Liver (tissue), 9 donors: ENCODE measurements around the gene BICRA. TPM values are rescaled to one million over a fixed set of nuclear protein-coding genes. Genes with fewer than 3 reads are reported as not detected.
"Not testable (repeated sequence)": the region's sequence is repeated elsewhere in the genome, so short reads cannot be mapped to it uniquely, and the experiment has no call there.

Experiments used
- DNase-seq: peaks from one replicate; pipeline ENCODE4 v3.0.0-alpha.2; 2017; ENCODE audit warnings: low spot score
- H3K27ac ChIP-seq, 2 donors: one replicate each; pipeline ENCODE4 v1.7.0; 2013; ENCODE audit warnings: inconsistent platforms in 2 of 2, low read length in 2 of 2, control low read depth in 1 of 2, low read depth in 1 of 2, mild to moderate bottlenecking in 1 of 2
- H3K27me3 ChIP-seq, 4 donors: one replicate each; pipeline versions ENCODE4 v1.6.1 to v1.7.0; 2013; ENCODE audit warnings: low read length in 3 of 4, inconsistent platforms in 1 of 4, mild to moderate bottlenecking in 1 of 4, moderate library complexity in 1 of 4; ENCODE audit not compliant: control insufficient read depth in 4 of 4, insufficient read depth in 4 of 4
- H3K36me3 ChIP-seq, 4 donors: one replicate each; pipeline versions ENCODE4 v1.6.1 to v1.7.0; 2013; ENCODE audit warnings: low read length in 3 of 4, mild to moderate bottlenecking in 3 of 4, low read depth in 1 of 4, moderate library complexity in 1 of 4; ENCODE audit not compliant: control insufficient read depth in 4 of 4, insufficient read depth in 3 of 4
- H3K4me1 ChIP-seq, 4 donors: one replicate each; pipeline versions ENCODE4 v1.6.1 to v1.7.0; 2013; ENCODE audit warnings: low read length in 3 of 4, mild to moderate bottlenecking in 3 of 4, moderate library complexity in 1 of 4; ENCODE audit not compliant: control insufficient read depth in 4 of 4, insufficient read depth in 4 of 4
- H3K4me3 ChIP-seq, 3 donors: one replicate each; pipeline versions ENCODE4 v1.6.1 to v1.7.0; 2013; ENCODE audit warnings: low read length in 3 of 3, control low read depth in 1 of 3, low read depth in 1 of 3, mild to moderate bottlenecking in 1 of 3
- H3K9ac ChIP-seq, 2 donors: one replicate each; pipeline ENCODE4 v1.7.0; 2013; ENCODE audit warnings: low read length in 2 of 2, mild to moderate bottlenecking in 2 of 2, moderate library complexity in 2 of 2, control low read depth in 1 of 2, low read depth in 1 of 2
- H3K9me3 ChIP-seq, 4 donors: one replicate each; pipeline versions ENCODE4 v1.6.1 to v1.7.0; 2013; ENCODE audit warnings: low read length in 3 of 4; ENCODE audit not compliant: control insufficient read depth in 4 of 4
- EGR1 ChIP-seq, 2 donors: IDR thresholded peaks; 2 replicates each; pipeline ENCODE4 v1.6.1; 2016 to 2018; ENCODE audit warnings: antibody characterized with exemption in 2 of 2, low read depth in 2 of 2
- FOXA1 ChIP-seq: IDR thresholded peaks from 2 replicates; pipeline ENCODE4 v1.6.1; 2016; ENCODE audit warnings: antibody characterized with exemption
- FOXA2 ChIP-seq: IDR thresholded peaks from 2 replicates; pipeline ENCODE4 v1.6.1; 2016; ENCODE audit warnings: antibody characterized with exemption
- GABPA ChIP-seq, 2 donors: IDR thresholded peaks in 1 of 2; conservative IDR thresholded peaks in 1 of 2; 2 replicates each; pipeline ENCODE4 v1.6.1; 2016; ENCODE audit warnings: antibody characterized with exemption in 2 of 2, mild to moderate bottlenecking in 1 of 2, moderate library complexity in 1 of 2
- HNF4A ChIP-seq, 2 donors: conservative IDR thresholded peaks; 2 replicates each; pipeline ENCODE4 v1.6.1; 2016; ENCODE audit warnings: antibody characterized with exemption in 2 of 2, mild to moderate bottlenecking in 2 of 2
- HNF4G ChIP-seq: IDR thresholded peaks from 2 replicates; pipeline ENCODE4 v1.6.1; 2016; ENCODE audit warnings: antibody characterized with exemption
- JUND ChIP-seq, 2 donors: IDR thresholded peaks; 2 replicates each; pipeline ENCODE4 v1.6.1; 2016; ENCODE audit warnings: antibody characterized with exemption in 2 of 2
- NR2F2 ChIP-seq: IDR thresholded peaks from 2 replicates; pipeline ENCODE4 v1.6.1; 2016; ENCODE audit warnings: antibody characterized with exemption
- RAD21 ChIP-seq, 2 donors: IDR thresholded peaks; 2 replicates each; pipeline ENCODE4 v1.6.1; 2016; ENCODE audit warnings: antibody characterized with exemption in 2 of 2, mild to moderate bottlenecking in 2 of 2
- RXRA ChIP-seq, 2 donors: IDR thresholded peaks; 2 replicates each; pipeline ENCODE4 v1.6.1; 2017 to 2018; ENCODE audit warnings: antibody characterized with exemption in 2 of 2, mild to moderate bottlenecking in 1 of 2
- SP1 ChIP-seq: IDR thresholded peaks from 2 replicates; pipeline ENCODE4 v1.6.1; 2018; ENCODE audit warnings: antibody characterized with exemption, mild to moderate bottlenecking
- TAF1 ChIP-seq: conservative IDR thresholded peaks from 2 replicates; pipeline ENCODE4 v1.6.1; 2016; ENCODE audit warnings: antibody characterized with exemption, mild to moderate bottlenecking
- YY1 ChIP-seq: IDR thresholded peaks from 2 replicates; pipeline ENCODE4 v1.6.1; 2016; ENCODE audit warnings: antibody characterized with exemption, mild to moderate bottlenecking
- WGBS: extraction: QIAGEN DNeasy Blood & Tissue Kit; methylation state at CpG from one replicate; pipeline ENCODE4 v1.1.7; 2013; 5-methylcytosine and 5-hydroxymethylcytosine counted together
- polyA plus RNA-seq, 2 donors: library from polyadenylated mRNA; stranded (reverse) in 1 of 2; unstranded in 1 of 2; fragments of 200-250 nt in 1 of 2; fragments of >200 nt in 1 of 2; fragmentation: Nextera tagmentation in 1 of 2; extraction: Ambion mirVana in 1 of 2; gene quantifications; one replicate each; pipeline versions ENCODE4 v1.2.1 to v1.2.3, GENCODE V29; 2013 to 2015
- total RNA-seq, 2 donors: library from RNA; depleted of rRNA; stranded (reverse); fragments of >200 nt; gene quantifications; one replicate each; pipeline ENCODE4 v1.2.3, GENCODE V29; 2014
- TF ChIP-seq, protein P1 (sequence below): IDR thresholded peaks from 2 replicates; pipeline ENCODE4 v1.6.1; 2016; ENCODE audit warnings: antibody characterized with exemption
- TF ChIP-seq, protein P2 (sequence below): IDR thresholded peaks from 2 replicates; pipeline ENCODE4 v1.6.1; 2016; ENCODE audit warnings: antibody characterized with exemption, mild to moderate bottlenecking
- TF ChIP-seq, protein P3 (sequence below): IDR thresholded peaks from 2 replicates; pipeline ENCODE4 v1.6.1; 2016; ENCODE audit warnings: antibody characterized with exemption
- TF ChIP-seq, protein P4 (sequence below): IDR thresholded peaks from 2 replicates; pipeline ENCODE4 v1.6.1; 2016; ENCODE audit warnings: antibody characterized with exemption
- TF ChIP-seq, protein P5 (sequence below): fragments of 150-350 bp; IDR thresholded peaks from 2 replicates; pipeline ENCODE4 v1.5.1; 2017; ENCODE audit warnings: improper control_type of control experiment, low read depth, low read length; ENCODE audit not compliant: missing input control
- donor health status: healthy.
- donor health status: healthy.
- donor health status: healthy.
- donor health status: healthy.
- donor health status: healthy.

BICRA gene
- total and polyA plus RNA-seq, 4 donors = 0.63 to 8.9 (median 3.0) TPM

DNA sequence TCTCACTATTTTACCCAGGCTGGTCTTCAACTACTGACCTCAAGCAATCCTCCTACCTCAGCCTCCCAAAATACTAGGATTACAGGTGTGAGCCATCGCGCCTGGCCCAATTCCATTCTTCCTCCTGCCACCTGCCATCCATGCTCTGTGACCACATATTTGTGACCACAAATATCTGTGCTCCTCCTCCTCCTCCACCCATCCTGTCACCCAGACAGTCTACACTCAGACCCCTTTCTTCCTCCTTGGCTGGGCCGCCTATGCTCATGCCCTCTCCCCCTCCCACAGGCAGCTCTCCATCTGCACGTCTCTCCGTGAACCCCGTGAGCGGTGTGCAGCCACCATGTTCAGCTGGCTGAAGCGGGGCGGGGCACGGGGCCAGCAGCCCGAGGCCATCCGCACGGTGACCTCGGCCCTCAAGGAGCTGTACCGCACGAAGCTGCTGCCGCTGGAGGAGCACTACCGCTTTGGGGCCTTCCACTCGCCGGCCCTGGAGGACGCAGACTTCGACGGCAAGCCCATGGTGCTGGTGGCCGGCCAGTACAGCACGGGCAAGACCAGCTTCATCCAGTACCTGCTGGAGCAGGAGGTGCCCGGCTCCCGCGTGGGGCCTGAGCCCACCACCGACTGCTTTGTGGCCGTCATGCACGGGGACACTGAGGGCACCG is 107.5 kb downstream of the BICRA start:
- Histone ChIP-seq H3K9ac (no peak overlapping the region), H3K27me3 (peaks cover 0 to 2% (median 0%) of the 10 kb centered on the region in 4 donors), H3K36me3 (peaks cover 0 to 3% (median 0%) of the 10 kb centered on the region in 4 donors), H3K27ac (peak overlapping the region in 1 of 2 donors; percentile 12), H3K4me1 (peaks cover 0 to 4% (median 3%) of the 10 kb centered on the region in 4 donors), H3K4me3 (no peak overlapping the region), H3K9me3 (no peaks in the 10 kb centered on the region)
- no peak for DNase-seq
- WGBS = 83% methylated on average over 32 of the region's 32 CpGs
- TF ChIP-seq GABPA (IDR thresholded peaks at IDR 0.05 in 1 of 2, conservative IDR thresholded peaks at IDR 0.05 in 1 of 2) = no peak
- no peak for TF ChIP-seq NR2F2
- no peak for TF ChIP-seq FOXA1
- TF ChIP-seq JUND (IDR thresholded peaks at IDR 0.05) = no peak
- TF ChIP-seq, protein P1, sequence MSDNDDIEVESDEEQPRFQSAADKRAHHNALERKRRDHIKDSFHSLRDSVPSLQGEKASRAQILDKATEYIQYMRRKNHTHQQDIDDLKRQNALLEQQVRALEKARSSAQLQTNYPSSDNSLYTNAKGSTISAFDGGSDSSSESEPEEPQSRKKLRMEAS = no peak
- TF ChIP-seq RXRA (IDR thresholded peaks at IDR 0.05) = no peak
- TF ChIP-seq SP1 = no peak
- no peak for TF ChIP-seq YY1
- TF ChIP-seq, protein P2, sequence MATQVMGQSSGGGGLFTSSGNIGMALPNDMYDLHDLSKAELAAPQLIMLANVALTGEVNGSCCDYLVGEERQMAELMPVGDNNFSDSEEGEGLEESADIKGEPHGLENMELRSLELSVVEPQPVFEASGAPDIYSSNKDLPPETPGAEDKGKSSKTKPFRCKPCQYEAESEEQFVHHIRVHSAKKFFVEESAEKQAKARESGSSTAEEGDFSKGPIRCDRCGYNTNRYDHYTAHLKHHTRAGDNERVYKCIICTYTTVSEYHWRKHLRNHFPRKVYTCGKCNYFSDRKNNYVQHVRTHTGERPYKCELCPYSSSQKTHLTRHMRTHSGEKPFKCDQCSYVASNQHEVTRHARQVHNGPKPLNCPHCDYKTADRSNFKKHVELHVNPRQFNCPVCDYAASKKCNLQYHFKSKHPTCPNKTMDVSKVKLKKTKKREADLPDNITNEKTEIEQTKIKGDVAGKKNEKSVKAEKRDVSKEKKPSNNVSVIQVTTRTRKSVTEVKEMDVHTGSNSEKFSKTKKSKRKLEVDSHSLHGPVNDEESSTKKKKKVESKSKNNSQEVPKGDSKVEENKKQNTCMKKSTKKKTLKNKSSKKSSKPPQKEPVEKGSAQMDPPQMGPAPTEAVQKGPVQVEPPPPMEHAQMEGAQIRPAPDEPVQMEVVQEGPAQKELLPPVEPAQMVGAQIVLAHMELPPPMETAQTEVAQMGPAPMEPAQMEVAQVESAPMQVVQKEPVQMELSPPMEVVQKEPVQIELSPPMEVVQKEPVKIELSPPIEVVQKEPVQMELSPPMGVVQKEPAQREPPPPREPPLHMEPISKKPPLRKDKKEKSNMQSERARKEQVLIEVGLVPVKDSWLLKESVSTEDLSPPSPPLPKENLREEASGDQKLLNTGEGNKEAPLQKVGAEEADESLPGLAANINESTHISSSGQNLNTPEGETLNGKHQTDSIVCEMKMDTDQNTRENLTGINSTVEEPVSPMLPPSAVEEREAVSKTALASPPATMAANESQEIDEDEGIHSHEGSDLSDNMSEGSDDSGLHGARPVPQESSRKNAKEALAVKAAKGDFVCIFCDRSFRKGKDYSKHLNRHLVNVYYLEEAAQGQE = no peak
- TF ChIP-seq, protein P3, sequence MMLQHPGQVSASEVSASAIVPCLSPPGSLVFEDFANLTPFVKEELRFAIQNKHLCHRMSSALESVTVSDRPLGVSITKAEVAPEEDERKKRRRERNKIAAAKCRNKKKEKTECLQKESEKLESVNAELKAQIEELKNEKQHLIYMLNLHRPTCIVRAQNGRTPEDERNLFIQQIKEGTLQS = no peak
- TF ChIP-seq, protein P4, sequence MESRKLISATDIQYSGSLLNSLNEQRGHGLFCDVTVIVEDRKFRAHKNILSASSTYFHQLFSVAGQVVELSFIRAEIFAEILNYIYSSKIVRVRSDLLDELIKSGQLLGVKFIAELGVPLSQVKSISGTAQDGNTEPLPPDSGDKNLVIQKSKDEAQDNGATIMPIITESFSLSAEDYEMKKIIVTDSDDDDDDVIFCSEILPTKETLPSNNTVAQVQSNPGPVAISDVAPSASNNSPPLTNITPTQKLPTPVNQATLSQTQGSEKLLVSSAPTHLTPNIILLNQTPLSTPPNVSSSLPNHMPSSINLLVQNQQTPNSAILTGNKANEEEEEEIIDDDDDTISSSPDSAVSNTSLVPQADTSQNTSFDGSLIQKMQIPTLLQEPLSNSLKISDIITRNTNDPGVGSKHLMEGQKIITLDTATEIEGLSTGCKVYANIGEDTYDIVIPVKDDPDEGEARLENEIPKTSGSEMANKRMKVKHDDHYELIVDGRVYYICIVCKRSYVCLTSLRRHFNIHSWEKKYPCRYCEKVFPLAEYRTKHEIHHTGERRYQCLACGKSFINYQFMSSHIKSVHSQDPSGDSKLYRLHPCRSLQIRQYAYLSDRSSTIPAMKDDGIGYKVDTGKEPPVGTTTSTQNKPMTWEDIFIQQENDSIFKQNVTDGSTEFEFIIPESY = no peak
- no peak for TF ChIP-seq EGR1 (IDR thresholded peaks at IDR 0.05; ENCODE audit: low read depth in 2 of 2)
- TF ChIP-seq FOXA2 = no peak
- TF ChIP-seq TAF1 = no peak
- TF ChIP-seq, protein P5, sequence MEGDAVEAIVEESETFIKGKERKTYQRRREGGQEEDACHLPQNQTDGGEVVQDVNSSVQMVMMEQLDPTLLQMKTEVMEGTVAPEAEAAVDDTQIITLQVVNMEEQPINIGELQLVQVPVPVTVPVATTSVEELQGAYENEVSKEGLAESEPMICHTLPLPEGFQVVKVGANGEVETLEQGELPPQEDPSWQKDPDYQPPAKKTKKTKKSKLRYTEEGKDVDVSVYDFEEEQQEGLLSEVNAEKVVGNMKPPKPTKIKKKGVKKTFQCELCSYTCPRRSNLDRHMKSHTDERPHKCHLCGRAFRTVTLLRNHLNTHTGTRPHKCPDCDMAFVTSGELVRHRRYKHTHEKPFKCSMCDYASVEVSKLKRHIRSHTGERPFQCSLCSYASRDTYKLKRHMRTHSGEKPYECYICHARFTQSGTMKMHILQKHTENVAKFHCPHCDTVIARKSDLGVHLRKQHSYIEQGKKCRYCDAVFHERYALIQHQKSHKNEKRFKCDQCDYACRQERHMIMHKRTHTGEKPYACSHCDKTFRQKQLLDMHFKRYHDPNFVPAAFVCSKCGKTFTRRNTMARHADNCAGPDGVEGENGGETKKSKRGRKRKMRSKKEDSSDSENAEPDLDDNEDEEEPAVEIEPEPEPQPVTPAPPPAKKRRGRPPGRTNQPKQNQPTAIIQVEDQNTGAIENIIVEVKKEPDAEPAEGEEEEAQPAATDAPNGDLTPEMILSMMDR = no peak
- no peak for TF ChIP-seq RAD21 (IDR thresholded peaks at IDR 0.05)
- TF ChIP-seq HNF4A (conservative IDR thresholded peaks at IDR 0.05) = no peak
- no peak for TF ChIP-seq HNF4G

DNA sequence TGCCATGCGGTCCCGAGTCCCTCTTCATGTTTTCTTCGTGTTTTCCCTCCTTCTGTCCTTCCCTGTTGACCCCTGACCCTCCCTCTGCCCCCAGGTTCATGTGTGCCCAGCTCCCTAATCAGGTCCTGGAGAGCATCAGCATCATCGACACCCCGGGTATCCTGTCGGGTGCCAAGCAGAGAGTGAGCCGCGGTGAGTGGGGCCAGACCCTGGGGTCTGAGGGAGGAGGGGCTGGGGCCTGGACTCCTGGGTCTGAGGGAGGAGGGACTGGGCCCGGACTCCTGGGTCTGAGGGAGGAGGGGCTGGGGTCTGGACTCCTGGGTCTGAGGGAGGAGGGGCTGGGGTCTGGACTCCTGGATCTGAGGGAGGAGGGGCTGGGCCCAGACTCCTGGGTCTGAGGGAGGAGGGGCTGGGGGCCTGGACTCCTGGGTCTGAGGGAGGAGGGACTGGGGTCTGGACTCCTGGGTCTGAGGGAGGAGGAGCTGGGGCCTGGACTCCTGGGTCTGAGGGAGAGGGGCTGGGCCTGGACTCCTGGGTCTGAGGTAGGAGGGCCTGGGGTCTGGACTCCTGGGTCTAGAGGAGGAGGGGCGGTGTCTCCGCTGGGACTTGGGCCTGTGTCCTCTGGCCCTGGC is 109.6 kb downstream of the BICRA start:
- H3K27me3 ChIP-seq, H3K4me1 ChIP-seq, H3K36me3 ChIP-seq, H3K4me3 ChIP-seq, H3K9ac ChIP-seq, DNase-seq, H3K9me3 ChIP-seq: not testable (repeated sequence)
- peak overlapping the region; percentile 65 to 66 for H3K27ac ChIP-seq
- 79% methylated on average over 11 of the region's 11 CpGs for WGBS
